GM19397 (cell line): Measurements from ENCODE around the gene ZNF214.

Source experiments
- ATAC-seq: cut with Tn5 transposase; IDR thresholded peaks from one replicate; pipeline ENCODE4 v1.9.1; 2021; ENCODE audit warnings: mild to moderate bottlenecking, moderate library complexity; ENCODE audit not compliant: unreplicated experiment

Gene ZNF214

DNA sequence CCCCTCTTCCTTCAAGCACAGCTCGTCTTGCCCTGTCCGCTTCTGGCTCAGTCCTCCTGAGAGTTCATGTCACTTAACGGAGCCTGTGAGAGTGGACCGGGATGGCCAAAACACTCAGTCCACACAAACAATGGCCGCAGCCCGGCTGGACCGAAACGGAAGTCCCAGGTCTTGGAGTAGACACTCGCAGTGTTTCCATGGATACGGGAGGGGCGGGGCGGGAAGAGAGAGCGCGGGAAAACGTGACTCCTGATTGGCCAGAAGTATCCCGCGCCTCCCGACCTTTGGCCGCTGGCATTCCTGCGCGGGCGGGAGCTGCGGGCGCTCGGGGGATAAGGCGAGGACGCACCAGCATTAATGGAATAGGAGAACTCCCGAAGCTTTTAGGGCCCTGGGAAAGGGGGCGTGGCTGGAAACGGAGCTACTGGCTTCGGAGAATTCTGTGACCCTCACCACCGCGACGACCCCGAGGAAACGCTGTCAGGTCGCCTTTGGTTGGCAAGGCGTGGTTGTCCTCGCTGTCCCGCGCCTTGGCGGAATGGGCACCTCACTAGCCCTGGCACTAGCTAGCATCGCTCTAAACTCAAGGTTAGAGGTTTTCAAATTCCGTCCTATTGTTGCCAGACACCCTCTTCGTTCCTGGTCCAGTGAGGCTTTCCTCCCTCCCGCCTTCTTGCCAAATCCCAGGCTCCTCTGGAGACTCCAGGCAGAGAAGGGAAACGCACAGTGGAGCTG is at the start of gene ZNF214, which contains the start of gene NLRP14:
Gene ZNF214 (minus strand): TSS at position 164 of the 735 bp plus-strand sequence. CDS start 17,511 bp downstream, outside the sequence.
Gene NLRP14 (plus strand): TSS at position 297 of the 735 bp plus-strand sequence. CDS start 18,108 bp downstream, outside the sequence.
- ATAC-seq, result no peak

DNA sequence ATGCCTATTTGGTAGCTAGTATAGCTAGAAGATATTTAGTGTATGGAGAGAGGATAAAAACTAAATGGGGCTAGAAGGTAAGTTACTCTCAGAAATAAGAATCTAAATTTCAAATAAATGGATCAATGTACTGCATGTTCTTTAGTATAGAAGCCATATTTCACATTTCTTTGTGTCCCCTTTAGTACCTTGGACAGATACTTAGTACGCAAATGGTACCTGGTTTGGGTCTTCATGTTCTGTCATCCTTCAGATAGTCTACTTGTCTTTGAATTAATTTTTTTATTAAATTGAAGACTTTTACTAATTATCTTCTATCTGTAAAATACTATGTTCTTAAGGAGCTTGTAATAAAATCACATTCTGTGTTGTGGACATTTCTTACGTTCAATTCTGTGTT is 42.4 kb upstream of the ZNF214 start:
- ATAC-seq, result no peak

DNA sequence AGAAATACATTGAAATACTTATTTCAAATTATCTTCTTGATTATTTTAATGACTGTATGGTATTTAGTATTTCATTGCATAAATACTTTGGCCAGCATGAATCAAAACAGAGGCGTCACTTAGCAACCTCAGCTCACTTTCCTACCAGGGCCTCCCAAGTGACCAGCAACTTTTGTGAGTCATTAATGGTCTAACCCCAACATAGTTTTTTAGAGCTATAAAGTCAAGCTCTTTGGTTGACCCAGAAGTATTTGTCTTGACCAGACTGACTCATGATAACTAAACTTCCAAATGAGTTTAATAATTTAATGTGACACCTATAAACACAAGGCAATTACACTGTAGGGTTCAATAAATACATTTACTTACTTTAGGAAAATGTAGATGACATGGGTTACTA is 40.7 kb upstream of the ZNF214 start:
- no peak for ATAC-seq

DNA sequence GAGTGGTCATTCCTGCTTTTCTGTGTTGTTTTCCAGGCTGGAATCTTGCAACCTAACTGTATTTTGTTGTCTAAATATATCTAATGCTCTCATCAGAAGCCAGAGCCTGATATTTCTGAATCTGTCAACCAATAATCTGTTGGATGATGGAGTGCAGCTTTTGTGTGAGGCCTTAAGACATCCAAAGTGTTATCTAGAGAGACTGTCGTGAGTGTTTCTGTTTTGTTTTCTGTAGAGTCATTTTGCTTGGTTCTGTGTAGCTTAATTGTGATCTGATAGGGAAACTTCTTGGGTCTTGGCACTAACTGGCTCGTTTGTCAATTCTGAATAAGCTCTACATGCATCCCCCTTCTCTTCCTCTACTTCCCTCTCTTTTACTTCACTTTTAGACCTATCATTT is 37.5 kb upstream of the ZNF214 start:
- ATAC-seq, result no peak

DNA sequence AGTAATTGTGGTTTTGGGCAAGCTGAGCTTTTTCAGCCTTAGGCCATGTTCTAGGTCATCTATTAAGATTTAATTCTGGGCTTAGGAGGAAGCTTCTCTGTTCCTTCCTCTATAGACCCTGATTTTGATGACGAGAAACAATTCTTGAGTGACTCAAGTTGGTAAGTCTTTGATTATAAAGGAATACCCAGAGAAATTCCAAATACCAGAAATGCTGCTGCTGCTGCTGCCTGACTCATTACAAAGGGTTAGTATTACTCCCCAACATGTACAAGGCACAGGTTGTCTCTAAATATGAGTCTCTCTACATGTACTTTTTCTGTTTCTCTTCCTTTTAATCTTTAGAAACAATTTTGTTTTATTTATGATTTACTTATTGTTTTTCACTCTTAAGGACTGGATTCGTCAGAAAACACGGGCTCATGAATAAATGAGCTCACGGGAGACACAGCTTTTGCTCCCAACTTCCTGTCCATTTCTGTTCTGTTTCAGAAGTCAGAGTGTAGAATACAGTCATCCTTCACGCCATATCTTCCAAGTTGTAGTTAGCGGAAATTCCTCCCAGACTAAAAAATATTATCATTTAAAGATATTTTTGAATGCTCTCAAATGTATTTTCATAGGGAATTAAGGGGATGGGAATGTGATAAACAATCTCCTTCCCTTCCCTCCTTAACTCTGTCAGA is 36.8 kb upstream of the ZNF214 start:
- no peak for ATAC-seq

DNA sequence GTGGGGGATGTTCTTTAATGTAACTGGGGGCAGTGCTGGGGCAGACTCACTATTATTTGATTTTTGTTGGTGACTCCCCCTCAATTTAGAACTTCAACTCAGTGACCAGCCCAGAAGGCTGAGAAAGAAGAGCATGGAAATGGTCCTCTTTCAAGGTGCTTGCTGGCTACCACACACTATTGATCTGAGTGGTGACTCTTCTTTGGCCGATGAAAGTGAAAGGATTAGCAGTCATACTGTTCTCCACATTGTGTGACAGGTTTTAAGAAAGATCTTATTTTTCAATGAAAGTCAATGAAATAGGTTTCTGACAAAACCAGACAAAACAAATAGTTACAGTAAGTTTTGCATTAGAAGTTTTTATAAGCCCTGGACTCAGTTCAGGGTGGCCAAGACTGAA is 30.0 kb upstream of the ZNF214 start:
- no peak for ATAC-seq

DNA sequence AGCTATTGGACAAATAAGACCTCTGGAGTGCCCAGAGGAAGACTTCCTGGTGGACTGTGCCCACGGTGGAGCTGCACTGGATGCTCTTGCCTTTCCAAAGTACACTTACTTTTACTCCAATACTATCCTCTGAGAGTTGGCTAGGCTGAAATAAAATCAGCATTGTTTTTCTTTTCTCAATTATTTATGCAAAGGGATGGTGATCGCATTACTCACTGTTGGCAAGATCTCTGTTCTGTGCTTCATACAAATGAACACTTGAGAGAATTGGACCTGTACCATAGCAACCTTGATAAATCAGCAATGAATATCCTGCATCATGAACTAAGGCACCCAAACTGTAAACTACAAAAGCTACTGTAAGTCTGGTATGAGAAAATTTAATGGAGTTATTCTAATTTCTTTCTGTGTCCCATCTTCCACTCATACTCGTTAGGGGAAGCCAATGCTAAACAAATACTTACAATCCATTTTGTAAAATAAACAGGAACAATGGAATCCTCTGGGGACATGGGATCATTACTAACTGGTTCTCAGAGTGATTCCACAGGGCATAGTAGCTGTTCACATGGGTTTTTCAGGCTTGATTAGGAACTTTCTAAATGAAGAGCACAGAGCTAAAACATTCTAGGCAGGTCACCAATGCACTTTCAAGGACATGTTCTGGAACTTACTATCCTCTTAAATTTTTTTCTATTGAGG is 26.5 kb upstream of the ZNF214 start:
- ATAC-seq, result no peak

DNA sequence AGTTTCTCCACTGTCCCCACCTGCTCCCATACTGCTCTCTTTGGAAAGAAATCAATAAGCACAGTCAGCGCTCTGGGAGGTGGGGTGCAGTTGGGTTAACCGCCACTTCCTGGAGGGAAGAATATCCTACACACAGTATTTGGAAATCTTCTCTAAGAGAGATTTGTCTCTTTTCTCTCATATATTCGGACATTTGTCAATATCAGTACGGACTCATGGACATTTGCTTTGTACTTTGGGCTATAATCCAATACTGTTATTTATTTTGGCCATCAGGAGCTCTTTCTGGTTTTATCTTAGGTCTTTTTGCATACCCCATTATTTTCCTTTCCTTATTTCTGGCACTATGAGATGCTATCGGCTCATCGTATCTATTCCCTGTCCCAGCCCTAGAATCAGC is 13.9 kb upstream of the ZNF214 start:
- ATAC-seq, result no peak

DNA sequence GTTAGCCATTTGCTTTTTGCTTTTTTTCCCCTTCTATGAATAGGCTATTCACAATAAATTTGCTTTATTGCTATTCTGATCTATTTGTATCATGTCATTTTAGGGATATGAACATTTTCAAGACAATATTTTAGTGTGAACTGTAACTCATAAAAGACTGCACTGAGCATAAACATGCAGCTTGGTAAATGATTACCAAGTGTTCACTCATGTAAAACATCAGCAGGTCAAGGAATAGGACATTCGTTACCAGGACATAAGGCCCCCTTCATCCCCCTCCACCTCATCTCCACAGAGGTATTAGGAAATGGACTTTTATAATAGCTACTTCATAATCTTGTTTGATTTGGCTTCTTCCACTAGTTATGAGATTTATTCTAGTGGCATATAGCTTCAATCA is 12.5 kb upstream of the ZNF214 start:
- ATAC-seq, result no peak

DNA sequence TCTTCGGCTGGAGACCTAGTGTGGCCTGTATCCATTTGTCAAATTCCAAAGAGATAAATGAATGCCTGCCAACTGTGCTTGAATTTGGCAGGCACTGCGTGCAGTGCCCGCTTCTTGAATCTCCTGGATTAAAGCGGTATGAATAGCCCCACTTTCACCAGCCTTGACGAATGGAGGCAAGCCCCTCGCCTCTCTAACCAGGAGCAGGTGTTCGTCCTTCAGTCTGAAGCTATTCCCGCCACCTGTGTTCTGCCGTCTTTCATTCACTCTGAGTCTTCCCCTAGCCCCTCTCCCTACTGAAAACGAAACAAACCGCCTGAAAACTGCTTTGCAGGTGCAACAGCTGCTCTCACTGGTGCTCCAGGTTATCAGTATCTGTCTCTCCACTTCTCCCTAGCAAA is 11.3 kb upstream of the ZNF214 start:
- no peak for ATAC-seq

DNA sequence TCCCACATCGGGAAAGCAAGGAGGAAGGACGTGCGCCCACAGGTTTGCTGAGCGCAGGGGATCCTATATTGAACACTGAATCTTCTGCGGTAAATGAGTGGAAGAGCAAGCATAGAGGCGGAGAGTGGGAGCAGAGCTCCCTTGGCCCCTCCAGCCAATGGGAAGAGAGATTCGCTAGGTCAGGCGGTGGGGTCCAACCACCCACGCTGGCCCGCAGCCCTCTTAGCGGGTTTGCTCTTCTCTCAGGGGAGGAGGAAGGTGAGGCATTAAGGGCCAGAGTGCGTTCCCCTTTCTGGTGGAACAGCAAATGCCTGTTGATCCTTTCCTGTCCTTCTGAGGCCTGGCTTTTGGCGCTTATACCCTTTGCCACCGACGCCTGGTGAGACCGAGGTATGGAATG is 10.7 kb upstream of the ZNF214 start:
- no peak for ATAC-seq

DNA sequence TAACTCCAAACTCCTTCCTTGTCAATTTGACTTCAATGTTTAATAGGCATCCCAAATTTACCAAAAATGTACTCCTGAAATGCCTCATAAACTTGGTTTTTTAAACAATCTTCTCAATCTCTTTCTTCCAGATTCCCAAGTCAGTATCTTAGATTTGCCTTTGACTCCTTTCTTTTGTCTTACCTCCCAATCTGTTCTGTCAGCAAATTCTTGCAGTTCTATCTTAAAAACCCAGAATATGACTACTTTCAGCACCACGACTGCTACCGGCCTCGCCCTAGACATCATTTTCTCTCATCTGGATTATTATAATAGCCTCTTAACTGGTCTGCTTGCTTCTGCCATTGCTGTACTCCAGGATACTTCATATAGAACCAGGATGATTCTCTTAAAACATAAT is 8.0 kb upstream of the ZNF214 start:
- no peak for ATAC-seq

DNA sequence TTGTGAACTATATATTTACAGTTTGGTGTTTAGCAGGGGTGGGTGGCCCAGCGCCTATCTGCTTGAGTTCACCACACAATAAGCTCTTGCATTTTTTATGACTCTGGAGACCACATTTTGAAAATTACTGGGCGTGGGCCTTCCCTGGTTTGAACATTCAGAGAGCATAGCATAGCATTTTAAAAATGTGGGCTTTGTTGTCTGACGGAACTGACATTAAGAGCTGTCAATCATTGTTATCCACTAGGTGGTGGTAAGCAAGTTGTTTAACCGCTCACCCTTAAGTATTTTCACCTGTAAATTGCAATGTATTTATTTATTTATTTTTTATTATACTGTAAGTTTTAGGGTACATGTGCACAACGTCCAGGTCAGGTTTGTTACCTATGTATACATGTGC is 1.2 kb upstream of the ZNF214 start:
- ATAC-seq, result no peak

DNA sequence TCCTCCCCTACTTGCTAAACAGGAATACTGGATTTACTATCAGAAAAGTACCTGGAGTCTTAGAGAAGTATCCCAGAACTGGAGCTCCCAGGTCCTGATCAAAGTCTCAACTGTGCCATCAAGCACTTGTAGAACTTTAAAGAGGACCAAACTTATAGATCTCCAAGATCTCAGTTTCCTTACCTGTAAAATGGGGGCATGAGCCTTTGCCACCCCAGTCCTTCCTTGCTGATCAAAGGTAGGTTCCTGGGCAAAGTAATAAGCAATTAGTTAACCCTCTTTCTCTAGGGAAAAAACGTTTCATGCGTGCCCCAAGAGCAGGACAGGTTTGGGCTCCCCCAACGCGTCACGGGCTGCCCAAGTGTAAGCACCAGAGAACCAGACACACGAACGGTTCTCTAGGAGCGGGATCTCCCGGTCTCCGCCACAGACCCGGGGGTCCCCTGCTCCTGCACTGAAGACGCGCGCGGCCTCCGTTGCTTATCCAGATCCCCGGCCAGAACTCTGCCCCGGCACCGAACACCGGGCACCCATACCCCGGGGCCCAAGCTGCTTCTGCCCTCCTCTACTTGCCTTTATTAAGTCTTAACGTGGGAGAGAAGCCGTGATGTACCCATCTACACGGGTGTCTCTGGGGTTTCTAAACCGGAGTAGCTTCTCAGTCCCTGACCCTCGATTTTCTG is 505 bp downstream of the ZNF214 start:
- ATAC-seq, result no peak

DNA sequence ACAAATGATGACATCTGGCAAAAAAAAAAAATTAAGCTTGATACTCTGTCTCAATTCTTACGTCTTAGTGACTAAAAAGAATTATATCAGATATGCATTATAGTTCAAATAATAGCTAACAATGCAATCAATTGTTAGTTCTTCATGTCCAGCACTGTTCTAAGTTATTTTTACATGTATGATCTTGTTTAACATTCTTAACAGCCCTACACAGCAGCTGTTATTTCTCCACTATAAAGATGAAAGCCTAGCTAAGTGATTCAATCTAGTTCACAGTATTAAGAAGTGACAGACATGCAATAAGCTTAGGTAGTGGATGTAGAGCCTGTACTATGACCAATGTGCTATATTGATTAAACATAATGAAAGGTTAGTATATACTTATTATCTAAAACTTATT is 4.1 kb downstream of the ZNF214 start:
- no peak for ATAC-seq

DNA sequence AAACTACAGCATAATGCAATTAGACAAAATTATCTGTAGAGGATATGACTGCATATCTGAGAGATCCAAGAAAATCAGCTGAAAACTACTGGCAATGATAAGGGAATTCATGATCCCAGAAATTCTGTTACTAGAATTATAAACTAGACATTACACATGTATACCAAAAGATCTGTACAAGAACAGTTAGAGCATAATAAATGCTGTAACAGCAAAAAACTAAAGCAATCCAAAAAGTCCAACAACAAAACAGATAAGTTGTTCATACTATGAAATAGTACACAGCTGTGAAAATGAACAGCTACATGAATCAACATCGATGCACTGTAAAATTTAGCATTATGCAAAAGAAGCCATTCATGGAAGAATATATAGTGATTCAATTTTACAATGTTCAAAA is 6.0 kb downstream of the ZNF214 start:
- no peak for ATAC-seq

DNA sequence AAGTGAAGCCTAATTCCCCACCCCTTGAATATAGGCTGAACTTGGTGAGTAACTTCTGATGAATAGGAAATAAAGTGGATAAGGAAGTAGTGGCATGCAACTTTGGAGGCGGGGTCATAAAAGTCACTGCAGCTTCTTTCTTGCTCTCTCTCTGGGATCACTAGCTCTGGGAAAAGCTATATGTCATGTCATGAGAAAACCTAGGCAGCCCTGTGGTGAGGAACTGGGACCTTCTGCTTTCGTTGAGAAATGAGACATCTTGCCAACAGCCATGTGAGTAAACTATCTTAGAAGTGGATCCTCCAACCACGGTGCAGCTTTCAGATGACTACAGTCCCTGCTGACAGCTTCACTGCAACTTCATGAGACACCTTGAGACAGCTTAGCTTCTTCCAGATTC is 15.7 kb downstream of the ZNF214 start:
- no peak for ATAC-seq

DNA sequence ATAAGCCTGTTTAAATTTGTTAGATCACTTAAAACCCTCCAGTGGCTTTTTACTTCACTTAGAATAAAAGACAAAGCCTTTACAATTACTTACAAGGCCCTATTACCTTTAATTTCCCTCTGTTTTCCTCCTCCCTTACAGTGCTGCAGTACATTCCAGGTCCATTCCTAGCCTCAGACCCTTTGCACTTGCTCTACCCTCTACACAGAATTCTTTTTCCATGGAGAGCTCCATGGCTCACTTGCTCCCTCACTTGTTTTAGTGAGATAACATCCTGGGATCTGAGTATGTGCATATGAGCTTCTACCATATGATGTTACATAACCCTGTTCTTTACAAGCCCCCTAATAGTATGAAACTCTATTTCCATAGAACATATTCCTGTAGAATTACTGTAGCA is 24.4 kb downstream of the ZNF214 start:
- ATAC-seq, result no peak

DNA sequence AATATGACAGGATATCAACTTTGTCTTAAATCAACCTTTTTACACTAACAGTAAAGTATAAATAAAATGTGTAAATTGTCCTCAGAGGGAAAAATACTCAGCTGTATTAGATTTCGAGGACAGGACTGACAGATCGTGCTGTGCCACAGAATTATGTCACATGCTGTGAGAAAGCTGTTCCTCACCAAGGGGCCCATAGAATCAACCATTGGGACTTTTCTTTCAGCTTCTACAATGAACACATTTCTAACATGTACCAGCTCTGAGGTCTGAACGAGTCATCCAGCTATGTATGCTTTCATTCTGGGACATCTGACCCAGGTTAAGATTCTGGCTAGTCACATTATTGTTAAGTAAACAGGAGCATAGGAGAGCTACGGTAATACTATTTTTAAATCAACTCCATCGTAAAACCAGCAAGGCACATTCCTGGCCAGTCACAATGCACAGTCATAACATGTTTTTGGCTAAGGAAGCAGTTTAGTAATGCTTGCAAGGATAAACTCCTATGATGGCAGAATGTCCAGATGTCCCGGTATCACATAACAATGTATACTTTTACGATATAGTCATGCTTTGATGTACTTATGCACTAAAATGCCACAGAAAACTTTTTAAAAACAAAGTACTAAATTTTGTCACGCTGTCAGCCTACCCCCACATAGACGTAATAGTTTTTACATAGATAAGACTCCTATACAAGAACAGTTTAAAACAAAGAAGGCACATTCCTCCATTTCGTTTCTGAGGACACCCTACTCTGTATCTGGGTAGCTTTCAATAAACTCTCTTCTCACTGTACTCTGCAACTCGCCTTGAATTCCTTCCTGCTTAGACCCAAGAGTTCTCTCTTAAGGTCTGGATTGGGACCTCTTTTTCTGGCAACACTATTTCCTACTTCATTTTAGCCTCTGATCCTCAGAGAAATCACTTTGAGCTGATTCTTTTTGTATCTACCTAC is 27.4 kb downstream of the ZNF214 start:
- no peak for ATAC-seq

DNA sequence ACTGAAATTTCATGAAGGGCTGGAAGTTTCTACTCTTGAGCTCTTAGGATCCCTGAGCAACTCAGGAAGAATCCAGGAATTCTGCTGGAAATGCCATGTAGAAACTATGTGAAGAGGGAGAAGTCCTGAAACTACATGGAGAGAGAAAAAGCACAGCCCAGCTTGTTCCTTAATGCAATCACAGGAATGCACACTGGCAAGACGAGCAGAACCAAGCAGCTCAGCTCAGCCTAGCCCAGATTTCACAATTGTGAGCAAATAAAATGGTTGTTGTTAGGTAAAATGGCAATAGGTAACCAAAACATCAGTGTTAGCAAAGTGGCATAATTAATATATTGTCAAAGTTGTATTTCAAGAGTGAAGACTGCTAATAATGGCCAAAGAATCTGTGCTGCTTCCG is 28.1 kb downstream of the ZNF214 start:
- ATAC-seq, result no peak
